GM19043 (cell line): Measurements from ENCODE around the gene HAPSTR1.

Experiments
- ATAC-seq: cut with Tn5 transposase; IDR thresholded peaks from one replicate; pipeline ENCODE4 v1.9.1; 2021; ENCODE audit warnings: low read depth; ENCODE audit not compliant: unreplicated experiment

Gene HAPSTR1

DNA sequence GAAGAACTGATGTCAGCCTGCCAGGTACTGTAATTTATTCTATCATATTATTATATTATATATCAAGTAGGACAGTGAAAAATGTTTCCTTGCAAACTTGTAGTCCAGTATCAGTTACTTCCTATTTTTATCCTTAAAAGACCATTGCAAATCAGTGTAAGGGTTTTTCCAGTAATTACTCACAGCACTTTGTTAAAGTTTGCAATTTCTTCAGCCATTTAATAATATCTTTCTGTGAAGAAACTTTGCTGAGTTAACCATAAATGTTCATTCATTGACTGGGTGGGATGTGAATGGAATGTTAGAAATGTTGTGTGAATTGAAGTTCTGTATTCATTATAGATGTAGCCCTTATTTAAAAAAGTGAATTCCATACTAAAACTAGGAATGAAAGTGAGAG, 26.7 kb downstream of the HAPSTR1 start:
- no peak for ATAC-seq

DNA sequence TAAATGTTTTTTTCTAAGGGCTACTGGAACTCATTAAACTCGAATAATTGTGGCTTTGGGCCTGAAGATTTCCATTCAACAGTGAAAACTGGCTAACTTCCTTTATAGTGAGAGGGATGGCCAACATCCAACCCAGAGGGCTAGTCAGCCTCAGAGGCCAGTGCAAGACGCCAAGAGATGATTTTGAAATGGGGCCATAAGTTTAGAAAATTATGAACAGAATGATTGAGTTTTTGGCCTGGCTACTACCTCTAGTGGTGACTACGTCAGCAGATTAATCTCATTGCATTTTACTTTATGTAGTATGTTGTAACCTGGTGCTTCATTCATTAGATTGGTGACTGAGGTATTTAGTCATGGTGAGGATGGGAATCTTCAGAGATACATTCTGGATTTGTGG, 28.4 kb downstream of the HAPSTR1 start:
- no peak for ATAC-seq

DNA sequence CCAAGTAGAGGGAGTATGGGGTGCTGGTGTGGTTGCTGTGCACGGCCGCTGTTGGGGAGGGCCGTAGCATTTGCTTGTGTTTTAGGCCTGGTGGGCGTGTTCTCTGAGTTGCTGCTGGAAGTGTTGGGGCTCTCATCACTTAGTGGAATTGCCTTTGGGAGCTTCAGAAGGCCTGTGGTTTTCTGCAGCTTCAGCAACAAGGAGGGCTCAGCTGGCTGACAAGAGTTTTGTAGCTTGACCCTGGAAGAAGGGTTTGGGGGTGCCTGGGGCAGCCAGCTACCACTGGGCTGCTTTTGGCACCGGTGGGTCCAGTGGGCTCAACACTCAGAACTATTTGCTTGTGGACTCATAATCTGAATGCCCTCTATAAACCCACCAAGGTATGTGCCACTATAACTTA, 30.9 kb downstream of the HAPSTR1 start:
- ATAC-seq = no peak

DNA sequence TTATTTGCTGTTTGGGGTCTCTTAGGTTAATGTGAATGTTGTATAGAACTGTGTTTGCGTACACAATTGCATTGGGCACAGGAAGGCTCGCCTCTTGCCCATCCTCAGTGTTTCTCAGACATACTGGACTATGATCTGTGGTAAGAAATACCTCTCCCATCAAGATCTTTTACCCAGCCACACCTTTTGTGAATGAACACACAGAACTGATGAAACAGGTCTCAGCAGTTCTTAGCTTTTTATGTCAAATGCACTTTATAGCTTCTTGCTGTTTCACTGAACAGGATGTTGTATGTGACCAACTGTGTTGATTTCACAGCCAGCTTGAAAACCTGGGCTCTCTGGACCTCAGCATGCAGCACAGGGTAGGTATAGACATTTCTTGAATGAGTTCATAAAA, 31.5 kb downstream of the HAPSTR1 start:
- ATAC-seq = no peak

DNA sequence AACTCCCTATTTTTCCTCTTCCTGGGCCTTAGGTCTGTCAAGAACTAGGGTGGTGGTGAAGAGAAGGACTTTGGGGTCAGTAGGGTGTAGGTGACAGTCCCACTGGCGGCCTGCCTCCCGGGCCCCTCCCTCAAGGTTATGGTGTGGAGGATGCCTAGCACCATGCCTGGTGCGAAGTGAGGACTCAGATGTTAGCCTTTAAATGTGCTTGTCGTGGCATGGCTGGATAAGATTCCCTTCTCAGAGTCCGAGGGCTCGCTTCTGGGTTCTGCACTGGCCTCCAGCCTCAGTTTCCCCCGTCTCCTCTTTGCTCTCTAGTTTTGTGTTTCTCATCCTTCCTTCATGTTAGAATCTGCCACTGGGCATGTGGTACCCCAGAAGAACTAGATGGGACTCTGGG, 32.0 kb downstream of the HAPSTR1 start:
- no peak for ATAC-seq

DNA sequence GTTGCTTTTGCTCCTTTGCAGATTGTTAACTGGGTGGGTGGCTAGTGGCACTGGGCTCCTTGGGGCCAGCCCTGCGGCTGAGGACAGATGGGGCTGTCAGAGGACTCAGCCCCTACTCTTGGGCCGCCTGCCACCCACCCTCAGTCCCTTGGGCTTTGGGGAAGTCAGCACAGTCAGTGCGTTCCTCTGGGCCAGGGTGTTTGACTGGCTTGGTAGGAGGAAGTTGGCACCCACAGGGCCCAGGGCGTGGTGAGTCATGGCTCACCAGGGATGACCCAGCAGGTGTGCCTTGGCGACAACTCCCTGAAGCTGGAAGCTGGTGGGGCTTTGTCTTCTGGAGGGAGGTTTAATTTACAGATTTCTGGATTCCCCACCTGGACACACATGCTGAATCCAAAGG, 32.4 kb downstream of the HAPSTR1 start:
- ATAC-seq = no peak

DNA sequence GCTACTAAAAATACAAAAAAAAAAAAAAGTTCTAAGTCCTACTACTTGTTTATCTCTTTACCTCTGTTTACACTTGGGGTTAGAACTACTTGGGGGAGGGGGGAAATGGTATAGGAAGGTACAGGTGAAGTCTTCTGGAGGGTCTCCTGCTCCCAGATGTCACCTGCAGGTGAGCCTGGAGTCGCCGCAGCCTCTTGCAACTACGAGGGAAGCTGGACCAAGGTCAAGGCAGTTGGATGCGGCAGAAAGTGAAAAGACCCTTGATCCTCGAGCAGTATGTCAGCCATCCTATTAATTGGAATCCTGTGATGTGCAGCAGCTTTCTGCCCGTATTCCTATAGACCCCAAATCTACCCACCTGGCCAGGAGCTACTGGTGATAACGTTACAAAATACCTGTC, 33.0 kb downstream of the HAPSTR1 start:
- no peak for ATAC-seq

DNA sequence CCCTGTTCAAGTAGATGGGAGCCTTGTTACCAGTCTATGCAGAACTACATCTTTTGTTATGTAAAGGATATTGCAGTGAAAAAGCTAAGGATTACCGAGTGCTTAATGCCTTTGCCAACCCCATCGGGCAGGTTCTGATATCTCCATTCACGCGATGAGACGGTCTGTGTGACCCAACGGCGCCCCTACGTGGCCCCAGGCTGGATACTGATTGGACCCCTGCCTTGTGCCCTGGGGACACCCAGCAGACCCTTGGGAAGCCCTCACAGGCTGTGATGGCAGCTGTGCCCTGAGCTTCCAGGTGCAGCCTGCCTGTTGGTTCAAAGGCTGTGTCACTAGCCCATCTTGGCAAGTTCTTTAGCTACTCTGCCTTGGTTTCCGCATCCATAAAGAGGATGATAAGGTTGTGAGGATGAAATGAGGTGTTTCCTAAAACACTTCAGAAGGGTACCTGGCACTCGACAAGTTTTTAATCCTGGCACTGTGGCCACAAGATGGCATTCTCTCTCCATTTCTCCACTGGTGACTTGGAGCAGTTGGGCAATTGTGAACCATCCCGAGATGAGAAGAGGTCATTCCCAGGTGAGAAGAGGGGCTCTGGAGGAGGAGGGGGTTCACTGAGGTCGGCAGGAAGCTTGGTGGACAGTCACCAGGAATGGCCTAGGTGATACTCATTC, 33.6 kb downstream of the HAPSTR1 start:
- no peak for ATAC-seq

DNA sequence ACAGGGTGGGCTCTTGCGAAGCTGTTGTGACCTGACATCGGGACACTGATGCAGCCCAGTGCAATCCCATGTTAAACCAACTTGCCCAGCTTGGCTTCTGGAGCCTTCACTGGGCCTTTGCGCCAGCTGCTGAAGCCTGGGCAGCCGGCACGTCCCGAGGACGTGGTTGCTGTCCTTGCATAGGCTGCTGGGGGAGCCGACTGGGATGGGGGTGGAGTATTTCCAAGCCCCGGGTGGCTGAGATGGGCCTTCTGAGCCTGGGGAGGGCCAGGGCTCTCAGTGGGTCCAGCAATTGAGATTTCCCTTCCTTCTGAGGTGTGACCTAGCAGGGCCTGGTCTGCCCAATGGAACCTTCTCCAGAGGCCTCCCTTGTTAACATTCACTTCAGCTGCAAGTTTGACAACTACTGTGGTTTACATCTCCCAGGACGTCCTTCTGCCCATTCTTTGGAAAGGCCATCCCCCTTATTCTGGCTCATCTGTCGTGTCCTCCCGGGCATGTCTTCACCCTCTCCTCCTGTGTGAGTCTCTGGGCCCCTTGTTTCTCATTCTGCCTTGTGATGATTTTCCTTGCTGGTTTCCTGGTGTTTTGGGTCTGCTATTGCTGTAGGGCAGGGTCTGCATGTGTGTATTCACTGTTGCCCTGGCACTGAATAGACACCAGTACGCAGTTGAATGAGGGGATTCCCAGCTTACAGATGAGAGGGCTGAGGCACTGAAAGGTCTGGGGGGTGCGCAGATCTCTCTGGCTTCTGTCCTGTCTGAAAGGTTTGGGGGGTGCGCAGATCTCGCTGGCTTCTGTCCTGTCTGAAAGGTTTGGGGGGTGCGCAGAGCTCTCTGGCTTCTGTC, 34.4 kb downstream of the HAPSTR1 start:
- no peak for ATAC-seq

DNA sequence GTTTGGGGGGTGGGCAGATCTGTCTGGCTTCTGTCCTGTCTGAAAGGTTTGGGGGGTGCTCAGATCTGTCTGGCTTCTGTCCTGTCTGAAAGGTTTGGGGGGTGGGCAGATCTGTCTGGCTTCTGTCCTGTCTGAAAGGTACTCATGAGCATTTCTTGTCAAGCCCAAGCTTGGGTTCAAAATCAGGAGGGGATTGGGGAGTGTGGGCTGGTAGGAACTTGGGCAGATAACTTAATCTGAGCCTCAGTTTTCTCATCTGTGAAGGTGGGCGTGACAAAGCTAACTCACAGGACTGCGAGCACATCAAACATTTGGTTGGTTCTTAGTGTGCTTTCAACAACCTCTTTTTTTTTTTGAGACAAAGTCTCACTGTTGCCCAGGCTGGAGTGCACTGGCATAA, 35.2 kb downstream of the HAPSTR1 start:
- ATAC-seq = no peak

DNA sequence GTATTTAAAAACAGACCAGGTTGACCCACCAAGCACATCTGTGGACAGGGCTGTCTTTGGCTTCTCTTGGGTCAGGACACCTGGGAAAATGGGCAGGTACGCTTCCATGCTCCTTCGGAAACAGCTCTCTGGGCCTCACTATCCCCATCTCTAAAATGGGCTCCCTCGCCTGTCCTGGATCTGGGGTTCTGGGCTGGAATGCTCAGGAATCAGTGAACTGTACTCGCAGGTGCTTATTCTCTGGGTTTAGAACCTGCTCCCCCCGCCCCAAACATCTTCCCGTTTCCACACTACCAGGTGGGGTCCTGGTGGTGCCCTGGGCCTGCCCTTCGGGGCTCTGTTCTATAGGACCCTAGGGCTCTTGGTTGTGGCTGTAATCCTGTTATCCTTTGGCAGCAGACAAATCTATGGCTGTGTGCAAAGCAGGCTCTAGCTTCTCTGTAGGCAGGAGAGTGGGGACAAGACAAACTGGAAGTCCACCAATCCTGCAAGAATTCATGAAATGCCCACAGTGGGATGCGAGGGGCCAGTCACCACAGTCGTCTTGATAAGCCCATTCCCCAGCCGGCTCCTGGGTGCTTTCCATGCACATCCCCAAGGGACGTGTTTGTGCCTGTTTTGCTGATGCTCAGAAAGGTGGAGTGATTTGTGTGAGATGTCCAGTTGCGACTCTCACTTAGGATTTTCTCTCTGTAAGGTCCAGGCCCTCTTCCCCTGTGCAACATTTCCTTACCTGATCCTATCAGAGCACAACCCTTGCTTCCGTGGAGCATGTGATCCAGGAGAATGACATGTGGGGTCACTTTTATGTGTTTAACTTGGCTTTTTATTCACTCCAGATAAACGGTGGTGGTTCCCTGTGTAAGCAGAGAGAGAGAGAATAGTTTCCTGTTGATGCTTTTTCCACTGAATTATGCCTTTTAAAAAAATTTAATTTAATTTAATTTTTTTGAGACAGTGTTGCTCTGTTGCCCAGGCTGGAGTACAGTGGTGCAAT, 37.2 kb downstream of the HAPSTR1 start:
- no peak for ATAC-seq

DNA sequence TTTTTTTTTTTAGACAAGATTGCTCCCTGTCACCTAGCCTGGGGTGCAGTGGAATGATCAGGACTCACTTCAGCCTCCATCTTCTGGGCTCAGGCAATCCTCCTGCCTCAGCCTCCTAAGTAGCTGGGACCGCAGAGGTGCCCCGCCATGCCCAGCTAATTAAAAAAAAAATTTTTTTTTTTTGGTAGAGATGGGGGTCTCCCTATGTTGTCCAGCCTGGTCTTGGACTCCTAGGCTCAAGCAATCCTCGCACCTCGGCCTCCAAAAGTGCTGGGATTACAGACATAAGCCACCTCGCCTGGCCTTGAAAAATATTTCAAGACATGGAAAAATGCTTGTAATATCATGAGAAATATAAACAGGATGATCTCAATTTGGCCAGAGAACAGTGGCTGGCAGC, 42.9 kb downstream of the HAPSTR1 start:
- no peak for ATAC-seq

DNA sequence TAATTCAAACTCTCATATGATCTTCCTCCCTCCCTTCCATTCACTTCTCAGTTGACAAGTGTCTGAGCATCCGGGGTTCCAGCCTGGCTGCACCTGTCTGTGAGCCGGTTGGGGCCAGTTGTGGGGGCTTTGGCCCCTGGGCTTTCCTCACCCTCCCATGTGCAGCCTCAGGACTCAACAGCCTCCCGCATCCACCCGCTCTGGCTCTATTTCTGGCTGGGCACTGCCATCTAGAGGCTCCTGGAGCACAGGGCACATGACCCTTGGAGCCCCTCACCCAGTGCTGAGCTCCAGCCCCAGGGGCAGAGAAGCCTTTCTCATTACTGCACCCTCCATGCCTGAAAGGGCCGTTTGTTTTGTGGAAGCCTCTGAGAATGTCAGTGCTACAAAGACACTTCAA, 43.3 kb downstream of the HAPSTR1 start:
- ATAC-seq = no peak

DNA sequence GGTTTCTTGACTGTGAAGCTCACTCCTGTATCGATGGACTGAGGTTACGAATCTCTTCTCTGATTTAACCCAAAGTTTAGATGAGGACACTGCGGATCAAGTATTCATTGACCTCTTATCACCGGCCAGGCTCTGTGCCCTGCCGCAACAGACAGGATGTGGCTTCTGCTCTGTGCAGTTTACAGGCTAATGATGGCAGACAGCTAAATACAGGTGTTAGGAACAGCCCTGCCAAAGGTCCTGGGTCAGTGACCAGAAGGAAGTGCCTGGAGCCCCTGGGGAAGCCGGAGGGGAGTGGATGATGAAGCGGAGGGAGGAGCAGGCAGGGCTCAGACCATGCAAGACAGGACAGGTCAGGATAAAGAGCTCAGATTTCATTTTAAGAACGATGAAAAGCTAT, 44.4 kb downstream of the HAPSTR1 start:
- ATAC-seq = peak; percentile 59

DNA sequence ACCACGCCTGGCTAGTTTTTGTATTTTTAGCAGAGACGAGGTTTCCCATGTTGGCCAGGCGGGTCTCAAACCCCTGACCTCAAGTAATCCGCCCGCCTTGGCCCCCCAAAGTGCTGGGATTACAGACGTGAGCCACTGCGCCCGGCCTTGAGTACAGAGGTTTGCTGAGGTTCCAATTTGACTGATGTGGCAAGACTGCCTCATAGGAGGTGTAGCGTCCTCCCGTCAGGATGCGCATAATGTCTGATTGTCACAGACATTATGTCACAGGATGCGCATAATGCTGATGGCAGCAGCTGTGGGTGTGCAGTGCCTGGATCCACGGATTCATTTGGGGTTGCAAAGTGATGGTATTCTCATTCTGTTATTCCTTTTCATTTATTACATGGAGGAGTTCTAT, 45.2 kb downstream of the HAPSTR1 start:
- ATAC-seq = no peak

DNA sequence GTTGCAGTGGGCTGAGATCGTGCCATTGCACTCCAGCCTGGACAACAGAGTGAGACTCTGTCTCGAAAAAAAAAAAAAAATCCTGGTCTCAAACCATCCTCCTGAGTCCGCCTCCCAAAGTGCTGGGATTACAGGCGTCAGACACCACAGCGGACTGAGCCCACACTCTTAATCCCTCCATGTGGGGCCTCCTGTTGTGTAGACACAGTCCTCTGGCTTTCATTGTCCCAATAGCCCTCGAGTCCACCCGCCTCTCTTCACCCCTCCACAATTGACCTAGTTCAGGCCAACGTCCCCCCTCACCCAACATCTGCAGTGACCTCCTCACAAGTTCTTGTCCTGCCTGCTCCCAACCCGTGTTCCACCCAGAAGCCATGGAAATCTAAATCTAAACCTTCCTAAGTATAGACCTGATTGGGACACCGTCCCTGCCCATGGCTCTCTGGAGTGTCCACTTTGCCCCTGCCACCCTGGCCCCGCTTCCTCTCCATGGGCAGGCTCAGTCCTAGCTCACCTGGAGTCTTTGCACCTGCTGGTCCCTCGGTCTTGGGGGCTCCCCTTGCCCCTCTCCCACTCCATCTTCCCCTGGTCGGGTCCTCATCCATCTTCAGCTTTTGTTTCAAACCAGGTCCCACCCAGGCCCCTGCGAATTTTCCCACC, 46.7 kb downstream of the HAPSTR1 start:
- ATAC-seq = no peak

DNA sequence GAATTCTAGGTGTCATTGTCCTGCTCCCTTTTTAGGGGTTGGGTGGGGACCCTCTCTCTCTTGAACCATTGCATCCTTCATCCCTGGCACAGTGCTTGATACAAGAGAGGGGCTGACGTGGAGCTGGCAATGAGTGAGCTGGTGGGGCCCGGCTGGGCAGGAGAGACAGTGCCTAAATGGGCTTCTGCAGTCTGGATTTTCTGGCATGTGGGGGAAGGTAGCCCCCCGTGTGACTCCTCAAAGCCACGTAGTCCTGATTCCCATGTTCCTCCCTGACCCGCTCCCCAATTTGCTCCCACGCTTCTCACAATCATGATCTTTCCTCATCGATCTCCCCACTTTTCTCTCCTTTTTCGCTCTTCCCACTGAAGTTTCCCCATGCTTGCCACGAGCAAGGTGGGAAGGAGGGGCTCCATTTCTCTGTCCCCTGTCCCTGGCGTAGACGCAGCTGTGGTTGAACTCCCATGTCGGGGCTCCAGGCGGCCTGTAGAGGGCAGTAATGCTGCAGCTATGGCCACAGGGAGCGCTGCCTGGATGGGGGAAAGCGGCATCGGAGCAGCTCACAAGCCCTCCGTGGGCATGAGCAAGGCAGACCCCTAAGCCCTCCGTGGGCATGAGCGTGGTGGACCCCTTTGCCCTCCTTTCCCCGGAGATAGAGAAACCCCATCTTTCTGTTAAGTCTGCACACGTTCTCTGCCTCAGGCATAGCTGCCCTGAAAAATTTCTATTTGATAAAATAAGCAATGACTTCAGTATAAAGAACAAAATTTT, 47.5 kb downstream of the HAPSTR1 start:
- ATAC-seq = peak; percentile 35

DNA sequence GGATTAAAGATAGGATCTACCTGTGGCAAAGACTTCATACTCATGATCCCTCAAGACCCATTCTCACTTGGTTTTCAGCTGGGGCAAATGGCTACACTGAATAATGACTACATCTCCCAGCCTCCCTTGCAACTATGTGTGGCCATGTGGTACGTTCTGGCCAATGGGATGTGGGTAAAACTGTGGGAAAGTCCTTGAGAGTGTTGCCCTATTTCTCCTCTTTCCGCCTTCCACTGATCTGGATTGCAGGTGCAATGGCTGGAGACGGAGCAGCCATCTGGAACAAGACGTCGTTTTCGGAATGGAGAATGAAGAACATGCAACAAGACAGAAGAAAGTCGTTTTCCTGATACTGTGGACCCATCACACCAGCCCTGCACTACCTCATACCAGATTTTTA, 48.5 kb downstream of the HAPSTR1 start:
- no peak for ATAC-seq
